A549 (cell line): ENCODE measurements around the gene DNAH1. TPM values are rescaled to one million over a fixed set of nuclear protein-coding genes. Genes with fewer than 3 reads are reported as not detected.

ENCODE experiments used
- ATAC-seq, 2 experiments: fragments of 200-7000 bp in 1 of 2; fragments of >200 bp in 1 of 2; cut with Nextera tagmentation in 1 of 2; cut with Tn5 transposase in 1 of 2; 3 replicates each; pipeline versions ENCODE4 v1.8.0 to v1.9.1; 2018 to 2020; ENCODE audit warnings: mild to moderate bottlenecking in 1 of 2, moderate library complexity in 1 of 2
- CTCF ChIA-PET: fragments of 300-600 bp; sonication (Branson Sonifier 250); formaldehyde crosslinking; extraction: SDS; loops from one replicate; lab custom pipeline; 2021; ENCODE audit warnings: antibody characterized with exemption, inconsistent platforms; lab: Yijun Ruan, JAX
- POLR2A ChIA-PET: fragments of 350-600 bp; formaldehyde crosslinking; extraction: SDS; loops from one replicate; lab custom pipeline; 2021; ENCODE audit warnings: antibody characterized with exemption, inconsistent platforms; lab: Yijun Ruan, JAX
- DNase-seq, 2 experiments: peaks; one replicate each; pipeline versions ENCODE4 v3.0.0 to v3.0.0-alpha.2; 2011 to 2016; ENCODE audit warnings: low read depth in 1 of 2, low spot score in 1 of 2
- FAIRE-seq: peaks from 2 replicates; lab custom pipeline; 2011; peaks lifted over from hg19 to GRCh38; lab: Jason Lieb, UNC
- H3K27ac ChIP-seq, 2 experiments: fragments of >200 bp; sonication (Bioruptor Twin); formaldehyde crosslinking; 3 replicates each; pipeline ENCODE4 v1.5.1; 2016 to 2017
- H3K4me1 ChIP-seq: fragments of >200 bp; sonication (Bioruptor Twin); formaldehyde crosslinking; 3 replicates; pipeline ENCODE4 v1.6.1; 2016
- H3K4me2 ChIP-seq: fragments of >200 bp; sonication (Bioruptor Twin); formaldehyde crosslinking; 3 replicates; pipeline ENCODE4 v1.6.1; 2016
- H3K4me3 ChIP-seq: fragments of >200 bp; sonication (Bioruptor Twin); formaldehyde crosslinking; 3 replicates; pipeline ENCODE4 v1.5.1; 2016
- H3K9me3 ChIP-seq: fragments of >200 bp; sonication (Bioruptor Twin); formaldehyde crosslinking; 3 replicates; pipeline ENCODE4 v1.6.1; 2016
- ATOH8 ChIP-seq: fragments of 250-450 bp; sonication (Bioruptor Pico); IDR thresholded peaks from 2 replicates; pipeline ENCODE4 v1.5.0; 2020; ENCODE audit warnings: low read depth, mild to moderate bottlenecking, moderate library complexity
- CBX2 ChIP-seq: fragments of 200-600 bp; sonication (generic); IDR thresholded peaks from 2 replicates; pipeline ENCODE4 v1.6.1; 2016; ENCODE audit warnings: low read depth, mild to moderate bottlenecking, borderline replicate concordance
- CHD2 ChIP-seq: fragments of 150-350 bp; IDR thresholded peaks from 2 replicates; pipeline ENCODE4 v1.6.1; 2014; ENCODE audit warnings: low read length; ENCODE audit not compliant: partially characterized antibody
- CTCF ChIP-seq: fragments of >200 bp; sonication (Bioruptor Twin); formaldehyde crosslinking; IDR thresholded peaks from 3 replicates; pipeline ENCODE4 v1.5.1; 2016
- E2F6 ChIP-seq: IDR thresholded peaks from 2 replicates; pipeline ENCODE4 v1.6.1; 2012; ENCODE audit warnings: low read depth, borderline replicate concordance
- EHF ChIP-seq: fragments of 250-450 bp; sonication (Bioruptor Pico); IDR thresholded peaks from 2 replicates; pipeline ENCODE4 v1.5.0; 2020; ENCODE audit warnings: mild to moderate bottlenecking
- EHMT2 ChIP-seq: fragments of 200-600 bp; sonication (generic); IDR thresholded peaks from 2 replicates; pipeline ENCODE4 v1.6.1; 2016; ENCODE audit warnings: antibody characterized with exemption, low read depth, mild to moderate bottlenecking, moderate library complexity
- EP300 ChIP-seq, 2 experiments: fragments of >200 bp; sonication (Bioruptor Twin); formaldehyde crosslinking; IDR thresholded peaks; 2 replicates in 1 of 2; 3 replicates in 1 of 2; pipeline ENCODE4 v1.6.1; 2016 to 2017
- ESRRA ChIP-seq: fragments of 150-350 bp; IDR thresholded peaks from 2 replicates; pipeline ENCODE4 v1.6.1; 2014; ENCODE audit warnings: mild to moderate bottlenecking, low read length, borderline replicate concordance
- FOSL2 ChIP-seq, 2 experiments: fragments of 450-650 bp in 1 of 2; fragments of >200 bp in 1 of 2; sonication (Bioruptor Twin) in 1 of 2; formaldehyde crosslinking; IDR thresholded peaks; 2 replicates each; pipeline versions ENCODE4 v1.5.0 to v1.6.1; 2016 to 2020; ENCODE audit warnings: mild to moderate bottlenecking in 1 of 2, moderate library complexity in 1 of 2
- FOXS1 ChIP-seq: fragments of 250-450 bp; sonication (Bioruptor Pico); IDR thresholded peaks from 2 replicates; pipeline ENCODE4 v1.5.0; 2020; ENCODE audit warnings: mild to moderate bottlenecking, moderate library complexity
- GATA3 ChIP-seq: IDR thresholded peaks from 2 replicates; pipeline ENCODE4 v1.6.1; 2012; ENCODE audit warnings: borderline replicate concordance
- HES2 ChIP-seq: fragments of >200 bp; sonication (Bioruptor Twin); formaldehyde crosslinking; IDR thresholded peaks from 2 replicates; pipeline ENCODE4 v1.6.1; 2016
- HOXA7 ChIP-seq: fragments of 250-450 bp; sonication (Bioruptor Pico); IDR thresholded peaks from 2 replicates; pipeline ENCODE4 v1.5.0; 2020; ENCODE audit warnings: mild to moderate bottlenecking, moderate library complexity
- MAX ChIP-seq: IDR thresholded peaks from 2 replicates; pipeline ENCODE4 v1.6.1; 2012
- NFE2L2 ChIP-seq: fragments of 150-350 bp; conservative IDR thresholded peaks from 2 replicates; pipeline ENCODE4 v1.6.1; 2014; ENCODE audit warnings: low read length
- SREBF2 ChIP-seq: fragments of 450-650 bp; IDR thresholded peaks from 2 replicates; pipeline ENCODE4 v1.6.1; 2014; ENCODE audit warnings: mild to moderate bottlenecking, moderate library complexity
- TP53 ChIP-seq: fragments of 250-450 bp; sonication (Bioruptor Pico); IDR thresholded peaks from 2 replicates; pipeline ENCODE4 v1.5.0; 2021; ENCODE audit warnings: mild to moderate bottlenecking, moderate library complexity
- WGBS: methylation state at CpG from one replicate; pipeline ENCODE4 v1.1.6; 2017; ENCODE audit errors: missing lambda C conversion rate; 5-methylcytosine and 5-hydroxymethylcytosine counted together
- polyA plus RNA-seq, 4 experiments: library from polyadenylated mRNA; depleted of rRNA in 3 of 4; stranded (reverse); fragments of >200 nt; fragmentation: RNase III in 1 of 4; extraction: RNeasy Plus Mini Kit Qiagen cat#74134 plus additional on column Dnase treatment in 1 of 4; gene quantifications; 2 replicates in 3 of 4; 3 replicates in 1 of 4; pipeline ENCODE4 v1.2.3, GENCODE V29; 2011 to 2017

Gene DNAH1
- polyA plus RNA-seq, 2 of the 4 experiments (the other 2 are of a cell fraction), result 0.65 to 1.6 TPM

- no peak for TF ChIP-seq EP300 (IDR thresholded peaks at IDR 0.05)
- Histone ChIP-seq H3K9me3 (no peaks in the 10 kb centered on the region), H3K4me3 (no peak overlapping the region), H3K4me2 (no peak overlapping the region), H3K27ac (no peak overlapping the region), H3K4me1 (no peaks in the 10 kb centered on the region)
- POLR2A ChIA-PET, result no interaction called here
- DNase-seq (no peak), ATAC-seq (no peak), FAIRE-seq (no peak)
- WGBS, result 86% methylated on average over 15 of the region's 32 CpGs
- CTCF ChIA-PET, result interaction anchor here (1.3 to 20.8 kb wide), 2 partner anchors 12 to 22 kb away, joined by 3 to 351 read pairs; partner anchors contain the start of genes SEMA3G and TNNC1
These were observed 119.4 kb downstream of the DNAH1 start for GRCh38 chr3:52435246-52436101.

- Histone ChIP-seq H3K9me3 (no peaks in the 10 kb centered on the region), H3K4me3 (no peak overlapping the region), H3K4me2 (no peak overlapping the region), H3K27ac (no peak overlapping the region), H3K4me1 (no peaks in the 10 kb centered on the region)
- ChIA-PET CTCF (interaction anchor here (3.6 to 20.8 kb wide), 2 partner anchors 8 to 11 kb away, joined by 17 to 351 read pairs; partner anchors contain the start of genes SEMA3G and TNNC1), POLR2A (no interaction called here)
- no peak for DNase-seq
- no peak for ATAC-seq
- TF ChIP-seq FOSL2 (IDR thresholded peaks at IDR 0.05) (no peak), FOSL2 (CRISPR knock-in tag; IDR thresholded peaks at IDR 0.05) (no peak), TP53 (CRISPR knock-in tag) (no peak), CBX2 (no peak)
- WGBS, result 88% methylated on average over 11 of the region's 13 CpGs
- no peak for FAIRE-seq
These were observed 120.5 kb downstream of the DNAH1 start for GRCh38 chr3:52436500-52437149.

- 93% methylated on average over 3 of the region's 15 CpGs for WGBS
- no peaks in the 10 kb centered on the region for H3K4me1 ChIP-seq
- ChIA-PET POLR2A (interaction anchor here (0.5 kb wide), 1 partner anchor 27 kb away, joined by 3 read pairs; no protein-coding TSS in a partner anchor), CTCF (interaction anchor here (1.4 to 20.8 kb wide), 3 partner anchors 9 to 145 kb away, joined by 3 to 351 read pairs (median 17); partner anchors contain the start of genes SEMA3G and TNNC1)
- H3K4me3 ChIP-seq, result no peak overlapping the region
- ATAC-seq (no peak), DNase-seq (no peak), FAIRE-seq (no peak)
- no peak overlapping the region for H3K27ac ChIP-seq
- no peak overlapping the region for H3K4me2 ChIP-seq
- no peaks in the 10 kb centered on the region for H3K9me3 ChIP-seq
- no peak for TF ChIP-seq ESRRA
- no peak for TF ChIP-seq ATOH8 (CRISPR knock-in tag)
- no peak for TF ChIP-seq HOXA7 (CRISPR knock-in tag)
- TF ChIP-seq CTCF, result no peak
- TF ChIP-seq MAX, result no peak
- no peak for TF ChIP-seq HES2
- TF ChIP-seq FOXS1 (CRISPR knock-in tag), result no peak
- TF ChIP-seq GATA3, result no peak
- no peak for TF ChIP-seq E2F6
- no peak for TF ChIP-seq CHD2
- no peak for TF ChIP-seq EHF (CRISPR knock-in tag)
- TF ChIP-seq EHMT2, result no peak
- no peak for TF ChIP-seq NFE2L2
- TF ChIP-seq SREBF2, result no peak
These were observed 121.4 kb downstream of the DNAH1 start for GRCh38 chr3:52437326-52438103.
